Measurements from ENCODE around the gene MAP3K20.

MAP3K20 gene

DNA sequence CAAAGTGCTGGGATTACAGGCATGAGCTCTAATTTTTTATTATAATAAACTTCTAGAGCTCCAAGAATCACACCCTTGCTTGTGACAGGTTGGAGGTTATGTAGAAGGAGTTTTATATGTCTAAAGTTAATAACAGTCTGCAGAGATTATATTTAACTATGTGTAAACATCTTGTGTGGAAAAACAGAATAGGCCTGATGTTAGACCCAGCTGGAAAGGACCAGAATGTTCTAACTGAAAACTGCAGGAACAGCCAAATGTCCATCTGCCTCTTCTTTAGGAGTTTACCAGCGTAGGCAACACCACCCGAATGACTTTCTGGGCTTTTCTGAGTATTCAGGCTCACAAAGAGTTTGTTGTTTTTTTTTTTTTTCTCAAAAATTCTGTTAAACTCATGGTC lies 211.9 kb downstream of the MAP3K20 start:
- H3K27ac ChIP-seq = no peak overlapping the region
- H3K9me3 ChIP-seq = no peaks in the 10 kb centered on the region
- no peaks in the 10 kb centered on the region for H3K36me3 ChIP-seq
- TF ChIP-seq, protein P1, sequence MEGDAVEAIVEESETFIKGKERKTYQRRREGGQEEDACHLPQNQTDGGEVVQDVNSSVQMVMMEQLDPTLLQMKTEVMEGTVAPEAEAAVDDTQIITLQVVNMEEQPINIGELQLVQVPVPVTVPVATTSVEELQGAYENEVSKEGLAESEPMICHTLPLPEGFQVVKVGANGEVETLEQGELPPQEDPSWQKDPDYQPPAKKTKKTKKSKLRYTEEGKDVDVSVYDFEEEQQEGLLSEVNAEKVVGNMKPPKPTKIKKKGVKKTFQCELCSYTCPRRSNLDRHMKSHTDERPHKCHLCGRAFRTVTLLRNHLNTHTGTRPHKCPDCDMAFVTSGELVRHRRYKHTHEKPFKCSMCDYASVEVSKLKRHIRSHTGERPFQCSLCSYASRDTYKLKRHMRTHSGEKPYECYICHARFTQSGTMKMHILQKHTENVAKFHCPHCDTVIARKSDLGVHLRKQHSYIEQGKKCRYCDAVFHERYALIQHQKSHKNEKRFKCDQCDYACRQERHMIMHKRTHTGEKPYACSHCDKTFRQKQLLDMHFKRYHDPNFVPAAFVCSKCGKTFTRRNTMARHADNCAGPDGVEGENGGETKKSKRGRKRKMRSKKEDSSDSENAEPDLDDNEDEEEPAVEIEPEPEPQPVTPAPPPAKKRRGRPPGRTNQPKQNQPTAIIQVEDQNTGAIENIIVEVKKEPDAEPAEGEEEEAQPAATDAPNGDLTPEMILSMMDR (IDR thresholded peaks at IDR 0.05) = no peak
- peaks cover 32% of the 10 kb centered on the region for H3K27me3 ChIP-seq
- no peak overlapping the region for H3K4me3 ChIP-seq (ENCODE audit: low read depth in 1 of 2, low read length in 1 of 2)
- H3K4me1 ChIP-seq (ENCODE audit: control insufficient read depth in 1 of 2, insufficient read depth in 1 of 2, low read depth in 1 of 2, low read length in 1 of 2) = no peaks in the 10 kb centered on the region

DNA sequence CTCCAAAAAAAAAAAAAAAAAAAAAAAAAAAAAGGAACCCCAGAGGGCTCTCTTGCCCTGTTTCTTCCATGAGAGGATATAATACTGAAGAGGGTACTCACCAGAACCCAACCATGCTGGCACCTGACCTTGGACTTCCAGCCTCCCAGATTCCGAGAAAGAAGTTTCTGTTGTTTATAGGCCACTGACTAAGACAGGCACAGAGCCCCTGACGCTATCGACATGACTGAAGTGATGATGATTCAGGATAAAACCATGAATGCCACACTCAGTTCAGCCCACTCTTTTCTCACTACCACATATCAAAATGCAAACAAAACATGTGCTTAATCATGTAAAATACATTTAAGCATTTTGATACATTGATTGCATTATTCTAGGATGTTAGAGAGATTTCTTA lies 212.9 kb downstream of the MAP3K20 start:
- TF ChIP-seq, protein P1 (IDR thresholded peaks at IDR 0.05) = no peak
- no peak overlapping the region for H3K27ac ChIP-seq
- peaks cover 25% of the 10 kb centered on the region for H3K27me3 ChIP-seq
- no peaks in the 10 kb centered on the region for H3K9me3 ChIP-seq
- no peak overlapping the region for H3K4me3 ChIP-seq (ENCODE audit: low read depth in 1 of 2, low read length in 1 of 2)
- H3K36me3 ChIP-seq = no peaks in the 10 kb centered on the region
- H3K4me1 ChIP-seq (ENCODE audit: control insufficient read depth in 1 of 2, insufficient read depth in 1 of 2, low read depth in 1 of 2, low read length in 1 of 2) = no peaks in the 10 kb centered on the region

DNA sequence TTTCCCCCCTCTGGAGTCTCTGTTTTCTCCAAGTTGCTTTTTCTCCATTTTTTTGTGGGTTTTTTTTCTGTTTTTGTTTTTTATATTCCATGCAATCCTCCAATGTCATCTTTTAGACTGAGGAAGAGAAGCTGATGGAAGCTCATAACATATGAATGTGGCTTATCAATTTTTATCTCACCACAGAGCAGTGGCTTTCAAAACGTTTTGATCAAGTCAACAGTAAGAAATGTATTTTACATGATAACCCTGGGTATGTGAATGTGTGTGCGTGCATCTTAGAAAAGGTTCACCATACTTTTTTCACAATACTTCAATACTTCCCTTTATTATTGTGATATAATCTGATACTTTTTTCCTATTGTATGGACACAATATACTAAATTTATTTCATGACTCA lies 214.4 kb downstream of the MAP3K20 start:
- no peaks in the 10 kb centered on the region for H3K36me3 ChIP-seq
- no peak overlapping the region for H3K27ac ChIP-seq
- H3K4me1 ChIP-seq (ENCODE audit: control insufficient read depth in 1 of 2, insufficient read depth in 1 of 2, low read depth in 1 of 2, low read length in 1 of 2) = no peaks in the 10 kb centered on the region
- TF ChIP-seq, protein P1 (IDR thresholded peaks at IDR 0.05) = no peak
- H3K9me3 ChIP-seq = no peaks in the 10 kb centered on the region
- no peak overlapping the region for H3K4me3 ChIP-seq (ENCODE audit: low read depth in 1 of 2, low read length in 1 of 2)
- H3K27me3 ChIP-seq = peaks cover 12% of the 10 kb centered on the region

DNA sequence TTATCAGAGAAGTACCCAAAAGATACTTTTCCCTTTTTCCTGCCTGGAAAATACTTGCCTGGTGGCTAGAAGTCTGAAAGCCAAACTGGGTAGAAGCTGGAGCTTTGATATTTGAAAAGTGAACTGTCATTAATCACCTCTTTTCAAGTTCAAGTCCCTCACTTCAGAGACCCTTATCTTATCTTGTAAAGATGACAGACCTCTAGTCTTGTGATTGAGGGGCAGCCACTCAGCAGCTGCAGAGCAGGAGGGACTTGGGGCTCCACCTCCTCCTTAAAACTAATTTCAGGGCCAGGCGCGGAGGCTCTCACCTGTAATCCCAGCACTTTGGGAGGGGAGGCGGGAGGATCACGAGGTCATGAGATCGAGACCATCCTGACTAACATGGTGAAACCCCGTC lies 214.9 kb downstream of the MAP3K20 start:
- Histone ChIP-seq H3K27me3 (peaks cover 8% of the 10 kb centered on the region), H3K9me3 (no peaks in the 10 kb centered on the region), H3K4me1 (ENCODE audit: control insufficient read depth in 1 of 2, insufficient read depth in 1 of 2, low read depth in 1 of 2, low read length in 1 of 2) (no peaks in the 10 kb centered on the region), H3K4me3 (ENCODE audit: low read depth in 1 of 2, low read length in 1 of 2) (no peak overlapping the region), H3K27ac (no peak overlapping the region), H3K36me3 (no peaks in the 10 kb centered on the region)
- TF ChIP-seq, protein P1 (IDR thresholded peaks at IDR 0.05) = no peak

DNA sequence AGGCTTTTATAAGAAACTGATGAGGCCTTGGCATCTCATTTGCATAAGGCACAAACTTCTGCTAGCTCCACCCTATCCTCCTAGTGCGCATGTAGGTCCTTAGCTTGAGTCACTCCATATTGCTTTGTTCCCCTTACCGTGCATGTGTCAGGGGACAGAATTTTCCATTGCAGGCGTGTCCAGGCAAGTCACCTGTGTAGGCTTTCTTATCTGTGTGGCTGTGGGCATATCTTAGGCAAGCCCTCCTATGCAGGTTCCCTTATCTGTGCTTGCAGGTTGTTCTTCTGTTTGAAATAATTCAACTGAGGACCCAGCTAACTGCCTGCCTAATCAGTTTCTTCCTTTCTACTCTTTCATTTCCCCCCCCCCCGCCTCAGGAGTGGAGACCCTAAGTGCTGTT lies 215.8 kb downstream of the MAP3K20 start:
- Histone ChIP-seq H3K27ac (no peak overlapping the region), H3K36me3 (no peaks in the 10 kb centered on the region), H3K4me1 (ENCODE audit: control insufficient read depth in 1 of 2, insufficient read depth in 1 of 2, low read depth in 1 of 2, low read length in 1 of 2) (no peaks in the 10 kb centered on the region), H3K9me3 (no peaks in the 10 kb centered on the region), H3K27me3 (no peaks in the 10 kb centered on the region), H3K4me3 (ENCODE audit: low read depth in 1 of 2, low read length in 1 of 2) (no peak overlapping the region)
- TF ChIP-seq, protein P1 (IDR thresholded peaks at IDR 0.05) = no peak

DNA sequence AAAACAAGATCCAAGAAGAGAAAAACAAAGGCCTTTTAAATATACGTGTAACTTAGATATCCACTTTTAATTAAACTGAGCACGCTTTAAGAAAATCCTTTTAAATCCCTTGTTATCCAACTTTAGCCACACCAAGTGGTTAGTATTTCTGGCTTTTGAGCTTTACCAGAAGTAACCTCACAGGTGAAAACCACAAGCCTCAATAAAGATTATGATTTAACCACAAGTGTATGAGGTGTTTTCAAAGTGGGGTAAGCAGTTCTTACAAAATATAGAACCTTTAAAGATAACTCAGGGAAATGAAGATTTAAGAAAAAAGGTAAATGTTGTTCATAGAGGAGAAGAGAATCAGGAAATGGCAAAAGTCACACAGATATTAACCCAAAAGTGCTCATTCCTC lies 220.6 kb downstream of the MAP3K20 start:
- H3K4me1 ChIP-seq (ENCODE audit: control insufficient read depth in 1 of 2, insufficient read depth in 1 of 2, low read depth in 1 of 2, low read length in 1 of 2) = no peaks in the 10 kb centered on the region
- no peak overlapping the region for H3K4me3 ChIP-seq (ENCODE audit: low read depth in 1 of 2, low read length in 1 of 2)
- no peaks in the 10 kb centered on the region for H3K27me3 ChIP-seq
- H3K9me3 ChIP-seq = peaks cover 7% of the 10 kb centered on the region
- TF ChIP-seq, protein P1 (IDR thresholded peaks at IDR 0.05) = no peak
- H3K27ac ChIP-seq = no peak overlapping the region
- H3K36me3 ChIP-seq = no peaks in the 10 kb centered on the region

All from neutrophil (primary cell).